Neutrophil (primary cell): ENCODE measurements around the gene SLITRK1.

Experiments
- H3K27ac ChIP-seq: fragments of 200-600 bp; sonication (generic); 2 replicates; pipeline ENCODE4 v1.5.1; 2016; ENCODE audit warnings: mild to moderate bottlenecking, moderate library complexity
- H3K27me3 ChIP-seq: fragments of 200-600 bp; sonication (generic); 2 replicates; pipeline ENCODE4 v1.6.0; 2016; ENCODE audit warnings: mild to moderate bottlenecking
- H3K36me3 ChIP-seq: fragments of 200-600 bp; sonication (generic); 2 replicates; pipeline ENCODE4 v1.5.1; 2017
- H3K4me1 ChIP-seq, 2 experiments: fragments of 200-600 bp in 1 of 2; sonication (generic) in 1 of 2; 1 replicate in 1 of 2; 2 replicates in 1 of 2; pipeline versions ENCODE4 v1.5.1 to v1.6.1; 2013 to 2016; ENCODE audit warnings: low read depth in 1 of 2, low read length in 1 of 2, mild to moderate bottlenecking in 1 of 2, moderate library complexity in 1 of 2; ENCODE audit not compliant: control insufficient read depth in 1 of 2, insufficient read depth in 1 of 2
- H3K4me3 ChIP-seq, 2 experiments: fragments of 200-600 bp in 1 of 2; sonication (generic) in 1 of 2; 1 replicate in 1 of 2; 2 replicates in 1 of 2; pipeline ENCODE4 v1.5.1; 2013 to 2016; ENCODE audit warnings: low read depth in 1 of 2, low read length in 1 of 2, mild to moderate bottlenecking in 1 of 2, moderate library complexity in 1 of 2
- H3K9me3 ChIP-seq: fragments of 200-600 bp; sonication (generic); 2 replicates; pipeline ENCODE4 v1.5.1; 2016
- CTCF ChIP-seq: fragments of 200-600 bp; sonication (generic); IDR thresholded peaks from 2 replicates; pipeline ENCODE4 v1.5.1; 2016; ENCODE audit warnings: antibody characterized with exemption

The SLITRK1 gene

GRCh38 chr13:83853771-83854170 is 28.5 kb downstream of the SLITRK1 start:
- Histone ChIP-seq H3K4me3 (no peak overlapping the region), H3K27me3 (no peaks in the 10 kb centered on the region), H3K36me3 (no peaks in the 10 kb centered on the region), H3K9me3 (no peaks in the 10 kb centered on the region), H3K27ac (no peak overlapping the region), H3K4me1 (no peaks in the 10 kb centered on the region)
- TF ChIP-seq CTCF, result no peak

- H3K4me3 ChIP-seq, result no peak overlapping the region
- no peaks in the 10 kb centered on the region for H3K9me3 ChIP-seq
- H3K27me3 ChIP-seq, result no peaks in the 10 kb centered on the region
- H3K36me3 ChIP-seq, result no peaks in the 10 kb centered on the region
- TF ChIP-seq CTCF, result no peak
- H3K27ac ChIP-seq, result no peak overlapping the region
- no peaks in the 10 kb centered on the region for H3K4me1 ChIP-seq
Observed at GRCh38 chr13:83845106-83845505, 37.2 kb downstream of the SLITRK1 start.

- H3K9me3 ChIP-seq, result no peaks in the 10 kb centered on the region
- no peaks in the 10 kb centered on the region for H3K36me3 ChIP-seq
- no peaks in the 10 kb centered on the region for H3K27me3 ChIP-seq
- H3K4me1 ChIP-seq, result no peaks in the 10 kb centered on the region
- H3K27ac ChIP-seq, result no peak overlapping the region
- no peak for TF ChIP-seq CTCF
- H3K4me3 ChIP-seq, result no peak overlapping the region
Observed at GRCh38 chr13:83839146-83839545, 43.1 kb downstream of the SLITRK1 start.

GRCh38 chr13:83831796-83832195 is 50.5 kb downstream of the SLITRK1 start:
- Histone ChIP-seq H3K36me3 (no peaks in the 10 kb centered on the region), H3K27me3 (no peaks in the 10 kb centered on the region), H3K4me1 (no peaks in the 10 kb centered on the region), H3K27ac (no peak overlapping the region), H3K9me3 (no peaks in the 10 kb centered on the region), H3K4me3 (no peak overlapping the region)
- no peak for TF ChIP-seq CTCF

- H3K4me3 ChIP-seq, result no peak overlapping the region
- H3K36me3 ChIP-seq, result no peaks in the 10 kb centered on the region
- no peaks in the 10 kb centered on the region for H3K9me3 ChIP-seq
- no peak for TF ChIP-seq CTCF
- no peak overlapping the region for H3K27ac ChIP-seq
- H3K4me1 ChIP-seq, result no peaks in the 10 kb centered on the region
- no peaks in the 10 kb centered on the region for H3K27me3 ChIP-seq
Observed at GRCh38 chr13:83829810-83830209, 52.5 kb downstream of the SLITRK1 start.

- Histone ChIP-seq H3K27ac (no peak overlapping the region), H3K9me3 (no peaks in the 10 kb centered on the region), H3K36me3 (no peaks in the 10 kb centered on the region), H3K4me1 (no peaks in the 10 kb centered on the region), H3K4me3 (no peak overlapping the region), H3K27me3 (no peaks in the 10 kb centered on the region)
- TF ChIP-seq CTCF, result no peak
Observed at GRCh38 chr13:83827338-83827737, 54.9 kb downstream of the SLITRK1 start.
